ENCODE results near the gene FJX1.

The FJX1 gene

GRCh38 chr11:35593143-35593542, 25.1 kb upstream of the FJX1 start:
- Mint-ChIP-seq H3K27me3 (peaks cover 31% of the 10 kb centered on the region), H3K9me3 (no peaks in the 10 kb centered on the region), H3K36me3 (ENCODE audit: low read depth) (no peaks in the 10 kb centered on the region), H3K4me1 (no peaks in the 10 kb centered on the region), H3K27ac (no peak overlapping the region), H3K4me3 (no peak overlapping the region)
- DNase-seq, result no peak
- ATAC-seq, result no peak

- Mint-ChIP-seq H3K36me3 (ENCODE audit: low read depth) (no peaks in the 10 kb centered on the region), H3K4me3 (no peak overlapping the region), H3K9me3 (no peaks in the 10 kb centered on the region), H3K4me1 (peaks cover 3% of the 10 kb centered on the region), H3K27ac (no peak overlapping the region), H3K27me3 (peaks cover 25% of the 10 kb centered on the region)
- DNase-seq (no peak), ATAC-seq (no peak)
Observed at GRCh38 chr11:35594680-35595079, 23.6 kb upstream of the FJX1 start.

GRCh38 chr11:35598254-35599125, 19.8 kb upstream of the FJX1 start:
- H3K27ac Mint-ChIP-seq, result no peak overlapping the region
- no peaks in the 10 kb centered on the region for H3K36me3 Mint-ChIP-seq (ENCODE audit: low read depth)
- H3K27me3 Mint-ChIP-seq, result peaks cover 26% of the 10 kb centered on the region
- H3K4me3 Mint-ChIP-seq, result no peak overlapping the region
- DNase-seq (no peak), ATAC-seq (peak; percentile 46)
- no peaks in the 10 kb centered on the region for H3K9me3 Mint-ChIP-seq
- H3K4me1 Mint-ChIP-seq, result peaks cover 3% of the 10 kb centered on the region

GRCh38 chr11:35600331-35600838, 17.9 kb upstream of the FJX1 start:
- Mint-ChIP-seq H3K27ac (no peak overlapping the region), H3K9me3 (no peaks in the 10 kb centered on the region), H3K27me3 (peaks cover 34% of the 10 kb centered on the region), H3K4me1 (peaks cover 3% of the 10 kb centered on the region), H3K4me3 (no peak overlapping the region), H3K36me3 (ENCODE audit: low read depth) (no peaks in the 10 kb centered on the region)
- DNase-seq, result no peak
- no peak for ATAC-seq

- H3K9me3 Mint-ChIP-seq, result no peaks in the 10 kb centered on the region
- ATAC-seq, result no peak
- no peak overlapping the region for H3K4me3 Mint-ChIP-seq
Observed at GRCh38 chr11:35602160-35602793, 16.0 kb upstream of the FJX1 start.

GRCh38 chr11:35602979-35603378, 15.3 kb upstream of the FJX1 start:
- no peaks in the 10 kb centered on the region for H3K9me3 Mint-ChIP-seq

More at GRCh38 chr11:35602160-35602793, 16.0 kb upstream of the FJX1 start:
- Mint-ChIP-seq H3K27ac (no peak overlapping the region), H3K27me3 (peaks cover 21% of the 10 kb centered on the region), H3K36me3 (ENCODE audit: low read depth) (no peaks in the 10 kb centered on the region), H3K4me1 (peaks cover 3% of the 10 kb centered on the region)
- no peak for DNase-seq

GRCh38 chr11:35605706-35606105, 12.6 kb upstream of the FJX1 start:
- Mint-ChIP-seq H3K4me3 (no peak overlapping the region), H3K36me3 (ENCODE audit: low read depth) (no peaks in the 10 kb centered on the region), H3K4me1 (no peaks in the 10 kb centered on the region), H3K9me3 (no peaks in the 10 kb centered on the region), H3K27ac (no peak overlapping the region), H3K27me3 (peaks cover 21% of the 10 kb centered on the region)
- ATAC-seq (no peak), DNase-seq (no peak)

More at GRCh38 chr11:35602979-35603378, 15.3 kb upstream of the FJX1 start:
- no peak for DNase-seq
- H3K4me3 Mint-ChIP-seq, result no peak overlapping the region
- no peak overlapping the region for H3K27ac Mint-ChIP-seq
- peaks cover 17% of the 10 kb centered on the region for H3K27me3 Mint-ChIP-seq
- no peaks in the 10 kb centered on the region for H3K36me3 Mint-ChIP-seq (ENCODE audit: low read depth)
- no peak for ATAC-seq
- peaks cover 3% of the 10 kb centered on the region for H3K4me1 Mint-ChIP-seq

GRCh38 chr11:35606206-35606605, 12.1 kb upstream of the FJX1 start:
- H3K4me1 Mint-ChIP-seq, result no peaks in the 10 kb centered on the region
- no peak overlapping the region for H3K4me3 Mint-ChIP-seq
- ATAC-seq, result no peak
- H3K27ac Mint-ChIP-seq, result no peak overlapping the region
- H3K36me3 Mint-ChIP-seq (ENCODE audit: low read depth), result no peaks in the 10 kb centered on the region
- H3K27me3 Mint-ChIP-seq, result peaks cover 21% of the 10 kb centered on the region
- H3K9me3 Mint-ChIP-seq, result no peaks in the 10 kb centered on the region
- DNase-seq, result no peak

GRCh38 chr11:35608502-35608901, 9.8 kb upstream of the FJX1 start:
- Mint-ChIP-seq H3K4me3 (no peak overlapping the region), H3K27ac (no peak overlapping the region), H3K9me3 (no peaks in the 10 kb centered on the region), H3K4me1 (no peaks in the 10 kb centered on the region), H3K27me3 (peaks cover 24% of the 10 kb centered on the region), H3K36me3 (ENCODE audit: low read depth) (no peaks in the 10 kb centered on the region)
- ATAC-seq (no peak), DNase-seq (no peak)

- Mint-ChIP-seq H3K9me3 (no peaks in the 10 kb centered on the region), H3K4me1 (no peaks in the 10 kb centered on the region), H3K27ac (no peak overlapping the region), H3K27me3 (peaks cover 21% of the 10 kb centered on the region), H3K36me3 (ENCODE audit: low read depth) (no peaks in the 10 kb centered on the region), H3K4me3 (no peak overlapping the region)
- no peak for DNase-seq
- no peak for ATAC-seq
Observed at GRCh38 chr11:35609656-35610055, 8.6 kb upstream of the FJX1 start.

GRCh38 chr11:35610631-35611030, 7.6 kb upstream of the FJX1 start:
- no peak overlapping the region for H3K4me3 Mint-ChIP-seq
- no peak for DNase-seq
- no peak overlapping the region for H3K27ac Mint-ChIP-seq
- H3K27me3 Mint-ChIP-seq, result peaks cover 24% of the 10 kb centered on the region
- H3K9me3 Mint-ChIP-seq, result no peaks in the 10 kb centered on the region
- no peaks in the 10 kb centered on the region for H3K4me1 Mint-ChIP-seq
- no peak for ATAC-seq
- no peaks in the 10 kb centered on the region for H3K36me3 Mint-ChIP-seq (ENCODE audit: low read depth)

- H3K27ac Mint-ChIP-seq, result no peak overlapping the region
- no peaks in the 10 kb centered on the region for H3K4me1 Mint-ChIP-seq
- H3K36me3 Mint-ChIP-seq (ENCODE audit: low read depth), result no peaks in the 10 kb centered on the region
- no peak for DNase-seq
- no peak for ATAC-seq
- peaks cover 33% of the 10 kb centered on the region for H3K27me3 Mint-ChIP-seq
- no peak overlapping the region for H3K4me3 Mint-ChIP-seq
- no peaks in the 10 kb centered on the region for H3K9me3 Mint-ChIP-seq
Observed at GRCh38 chr11:35611741-35612140, 6.5 kb upstream of the FJX1 start.

- Mint-ChIP-seq H3K4me3 (no peak overlapping the region), H3K27ac (no peak overlapping the region), H3K9me3 (no peaks in the 10 kb centered on the region), H3K27me3 (peaks cover 39% of the 10 kb centered on the region), H3K4me1 (peaks cover 11% of the 10 kb centered on the region), H3K36me3 (ENCODE audit: low read depth) (no peaks in the 10 kb centered on the region)
- ATAC-seq, result no peak
- no peak for DNase-seq
Observed at GRCh38 chr11:35614939-35615569, 3.2 kb upstream of the FJX1 start.

- Mint-ChIP-seq H3K36me3 (ENCODE audit: low read depth) (no peaks in the 10 kb centered on the region), H3K27ac (no peak overlapping the region), H3K27me3 (peaks cover 51% of the 10 kb centered on the region), H3K4me3 (no peak overlapping the region), H3K9me3 (no peaks in the 10 kb centered on the region), H3K4me1 (peaks cover 14% of the 10 kb centered on the region)
- ATAC-seq (no peak), DNase-seq (peak; percentile 6)
Observed at GRCh38 chr11:35615921-35616900, 2.0 kb upstream of the FJX1 start.
